ENCODE data around the gene CBFA2T2. TPM values are rescaled to one million over a fixed set of nuclear protein-coding genes. Genes with fewer than 3 reads are reported as not detected.
"Not testable (repeated sequence)": the region's sequence is repeated elsewhere in the genome, so short reads cannot be mapped to it uniquely, and the experiment has no call there.

The CBFA2T2 gene
- total RNA-seq, 1 experiment from 2014 or later, result 20.0 TPM

- H4K20me1 ChIP-seq (ENCODE audit: insufficient read depth), result no peaks in the 10 kb centered on the region; the same call in 1 of the 2 replicates
- H3K27ac ChIP-seq, result no peak overlapping the region
- TF ChIP-seq EZH2 (IDR thresholded peaks at IDR 0.05; ENCODE audit: low read depth) (no peak), CTCF (conservative IDR thresholded peaks at IDR 0.05) (no peak)
- DNase-seq, result no peak
- no peak overlapping the region for H3K4me2 ChIP-seq
- no peaks in the 10 kb centered on the region for H3F3A ChIP-seq (ENCODE audit: insufficient read depth, low read depth)
- H3K4me1 ChIP-seq (replicated peaks; ENCODE audit: insufficient read depth), result no peaks in the 10 kb centered on the region
- CTCF ChIA-PET, result no interaction called here
- BruUV-seq (replicated peaks), result no TSS peak
- no peaks in the 10 kb centered on the region for H3K9me2 ChIP-seq (ENCODE audit: insufficient read depth)
- POLR2A ChIA-PET (ENCODE audit: unreplicated experiment), result no interaction called here
- no peaks in the 10 kb centered on the region for H3K9me3 ChIP-seq (ENCODE audit: insufficient read depth, low read depth)
- intact Hi-C loops (cut with micrococcal nuclease; ENCODE audit: unreplicated experiment), result no loop called here
- no peak overlapping the region for H3K4me3 ChIP-seq
- H3K36me3 ChIP-seq (ENCODE audit: low read depth), result 0 out of 2 replicates have a peak, but pooled peaks cover 6% of the 10 kb centered on the region
- H2AFZ ChIP-seq, result no peak overlapping the region
- H3K27me3 ChIP-seq (ENCODE audit: insufficient read depth, low read depth), result no peaks in the 10 kb centered on the region
- no peaks in the 10 kb centered on the region for H3K79me2 ChIP-seq (ENCODE audit: low read depth)
These were observed 140.6 kb downstream of the CBFA2T2 start for GRCh38 chr20:33630507-33630906.

- H3K27me3 ChIP-seq (ENCODE audit: insufficient read depth, low read depth); CTCF ChIA-PET; H3K4me2 ChIP-seq; intact Hi-C loops (cut with micrococcal nuclease; ENCODE audit: unreplicated experiment); H3K4me1 ChIP-seq (replicated peaks; ENCODE audit: insufficient read depth); DNase-seq; H3K4me3 ChIP-seq; H3K9me2 ChIP-seq (ENCODE audit: insufficient read depth); H3K9me3 ChIP-seq (ENCODE audit: insufficient read depth, low read depth); H4K20me1 ChIP-seq (ENCODE audit: insufficient read depth); BruUV-seq (replicated peaks); H3K27ac ChIP-seq; H3F3A ChIP-seq (ENCODE audit: insufficient read depth, low read depth); H3K79me2 ChIP-seq (ENCODE audit: low read depth); H2AFZ ChIP-seq: not testable (repeated sequence)
- POLR2A ChIA-PET (ENCODE audit: unreplicated experiment), result interaction anchor here (0.6 kb wide), 1 partner anchor 187 kb away, joined by 3 read pairs; no protein-coding TSS in a partner anchor
- peaks cover 10% of the 10 kb centered on the region; the same call in 1 of the 2 replicates for H3K36me3 ChIP-seq (ENCODE audit: low read depth)
These were observed 142.0 kb downstream of the CBFA2T2 start for GRCh38 chr20:33631910-33632309.

DNA sequence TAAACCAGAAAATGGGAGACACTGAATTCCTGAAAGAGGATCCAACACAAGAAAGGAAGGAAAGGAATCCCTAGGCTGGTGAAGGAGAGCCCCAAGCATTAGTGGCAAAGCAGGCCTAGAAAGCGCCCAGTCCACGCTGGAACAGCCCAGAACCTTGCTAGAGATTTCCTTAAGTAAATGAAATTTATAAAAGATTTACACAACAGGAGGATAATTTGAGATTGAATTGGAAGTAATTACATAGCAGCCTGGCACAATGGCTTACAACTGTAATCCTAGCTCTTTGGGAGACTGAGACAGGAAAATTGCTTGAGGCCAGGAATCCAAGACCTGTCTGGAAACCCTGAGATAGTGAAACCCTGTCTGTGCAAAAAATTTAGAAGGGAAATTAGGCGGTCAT lies 145.4 kb downstream of the CBFA2T2 start:
- TF ChIP-seq EZH2 (IDR thresholded peaks at IDR 0.05; ENCODE audit: low read depth) (no peak), CTCF (conservative IDR thresholded peaks at IDR 0.05) (no peak)

DNA sequence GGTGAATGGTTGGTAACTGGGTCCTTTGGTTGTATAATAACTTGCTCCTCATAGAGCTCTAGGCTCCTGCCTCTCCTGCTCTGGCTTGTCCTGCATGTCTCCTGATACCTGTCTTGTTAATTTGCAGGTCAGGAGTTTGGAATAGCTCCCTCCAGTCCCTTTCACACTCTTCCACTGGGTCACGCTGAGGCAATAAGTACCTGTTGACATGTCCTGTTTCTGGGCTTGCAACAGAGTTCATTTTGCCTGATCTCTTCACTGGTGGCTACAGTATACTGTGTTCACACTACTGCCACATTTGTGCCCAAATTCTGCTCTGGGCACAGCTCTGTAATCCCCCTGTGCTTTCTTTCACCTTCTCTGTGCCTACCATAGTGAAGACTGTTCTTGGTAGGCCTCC lies 146.9 kb downstream of the CBFA2T2 start:
- POLR2A ChIA-PET (ENCODE audit: unreplicated experiment), result interaction anchor here (0.6 kb wide), 1 partner anchor 133 kb away, joined by 9 read pairs; no protein-coding TSS in a partner anchor
- no peaks in the 10 kb centered on the region for H4K20me1 ChIP-seq (ENCODE audit: insufficient read depth)
- H2AFZ ChIP-seq, result no peak overlapping the region
- no peak overlapping the region for H3K4me3 ChIP-seq
- H3K27me3 ChIP-seq (ENCODE audit: insufficient read depth, low read depth), result no peaks in the 10 kb centered on the region
- intact Hi-C loops (cut with micrococcal nuclease; ENCODE audit: unreplicated experiment), result no loop called here
- no peak overlapping the region for H3K4me2 ChIP-seq
- no peaks in the 10 kb centered on the region for H3K9me3 ChIP-seq (ENCODE audit: insufficient read depth, low read depth)
- BruUV-seq (replicated peaks), result no TSS peak
- H3K27ac ChIP-seq, result no peak overlapping the region
- H3K9me2 ChIP-seq (ENCODE audit: insufficient read depth), result no peaks in the 10 kb centered on the region
- TF ChIP-seq EZH2 (IDR thresholded peaks at IDR 0.05; ENCODE audit: low read depth) (no peak), CTCF (conservative IDR thresholded peaks at IDR 0.05) (no peak)
- no peaks in the 10 kb centered on the region for H3K79me2 ChIP-seq (ENCODE audit: low read depth)
- H3K36me3 ChIP-seq (ENCODE audit: low read depth), result peaks cover 10% of the 10 kb centered on the region; the same call in 1 of the 2 replicates
- DNase-seq, result no peak
- no peaks in the 10 kb centered on the region for H3K4me1 ChIP-seq (replicated peaks; ENCODE audit: insufficient read depth)
- CTCF ChIA-PET, result no interaction called here
- no peaks in the 10 kb centered on the region for H3F3A ChIP-seq (ENCODE audit: insufficient read depth, low read depth)

More for the DNA sequence above, 145.4 kb downstream of the CBFA2T2 start:
- no peaks in the 10 kb centered on the region for H3K9me3 ChIP-seq (ENCODE audit: insufficient read depth, low read depth)
- no peaks in the 10 kb centered on the region for H4K20me1 ChIP-seq (ENCODE audit: insufficient read depth)
- ChIA-PET POLR2A (ENCODE audit: unreplicated experiment) (no interaction called here), CTCF (no interaction called here)
- H3K36me3 ChIP-seq (ENCODE audit: low read depth), result peaks cover 10% of the 10 kb centered on the region; the same call in 1 of the 2 replicates
- no TSS peak for BruUV-seq (replicated peaks)
- H3K4me2 ChIP-seq, result no peak overlapping the region
- DNase-seq, result no peak
- no peak overlapping the region for H2AFZ ChIP-seq
- H3K27ac ChIP-seq, result no peak overlapping the region
- H3K4me3 ChIP-seq, result no peak overlapping the region
- H3K27me3 ChIP-seq (ENCODE audit: insufficient read depth, low read depth), result no peaks in the 10 kb centered on the region
- H3K9me2 ChIP-seq (ENCODE audit: insufficient read depth), result no peaks in the 10 kb centered on the region
- no peaks in the 10 kb centered on the region for H3F3A ChIP-seq (ENCODE audit: insufficient read depth, low read depth)
- H3K4me1 ChIP-seq (replicated peaks; ENCODE audit: insufficient read depth), result no peaks in the 10 kb centered on the region
- no peaks in the 10 kb centered on the region for H3K79me2 ChIP-seq (ENCODE audit: low read depth)
- intact Hi-C loops (cut with micrococcal nuclease; ENCODE audit: unreplicated experiment), result no loop called here
